Keratinocyte (primary cell): ENCODE results near the gene TMEM225B. TPM values are rescaled to one million over a fixed set of nuclear protein-coding genes. Genes with fewer than 3 reads are reported as not detected.

Experiments used
- DNase-seq: peaks from one replicate; pipeline ENCODE4 v3.0.0-alpha.2; 2011; ENCODE audit warnings: low read depth, missing footprints, low spot score
- FAIRE-seq: peaks from 2 replicates; lab custom pipeline; 2011; peaks lifted over from hg19 to GRCh38; lab: Jason Lieb, UNC
- H2AFZ ChIP-seq: 2 replicates; pipeline ENCODE4 v1.6.0; 2012; ENCODE audit warnings: low read length, control low read depth, inconsistent platforms; ENCODE audit not compliant: control insufficient read depth
- H3K27ac ChIP-seq: 2 replicates; pipeline ENCODE4 v1.5.1; 2011; ENCODE audit warnings: low read length; ENCODE audit not compliant: control insufficient read depth, insufficient read depth
- H3K27me3 ChIP-seq: 3 replicates; pipeline ENCODE4 v1.6.0; 2011; ENCODE audit warnings: low read length; ENCODE audit not compliant: control insufficient read depth, insufficient read depth; ENCODE audit errors: extremely low read depth
- H3K36me3 ChIP-seq, 2 experiments: 2 replicates in 1 of 2; 3 replicates in 1 of 2; pipeline ENCODE4 v1.5.1; 2011; ENCODE audit warnings: low read length in 2 of 2, mild to moderate bottlenecking in 1 of 2; ENCODE audit not compliant: control insufficient read depth in 2 of 2, insufficient read depth in 2 of 2; ENCODE audit errors: extremely low read depth in 1 of 2
- H3K4me1 ChIP-seq: 3 replicates; pipeline ENCODE4 v1.5.1; 2011; ENCODE audit warnings: low read length; ENCODE audit not compliant: control insufficient read depth, insufficient read depth; ENCODE audit errors: extremely low read depth
- H3K4me2 ChIP-seq: 3 replicates; pipeline ENCODE4 v1.6.0; 2011; ENCODE audit warnings: low read depth, low read length; ENCODE audit not compliant: control insufficient read depth, insufficient read depth; ENCODE audit errors: extremely low read depth
- H3K4me3 ChIP-seq, 3 experiments: fragments of 200-600 bp in 1 of 3; sonication (generic) in 1 of 3; 2 replicates in 2 of 3; 3 replicates in 1 of 3; pipeline ENCODE4 v1.5.1; 2011 to 2016; ENCODE audit warnings: low read length in 3 of 3, mild to moderate bottlenecking in 3 of 3, control low read depth in 2 of 3, inconsistent platforms in 1 of 3, low read depth in 1 of 3, mixed read lengths in 1 of 3, mixed run types in 1 of 3, moderate library complexity in 1 of 3; ENCODE audit not compliant: control insufficient read depth in 2 of 3, insufficient read depth in 2 of 3; ENCODE audit errors: extremely low read depth in 1 of 3
- H3K79me2 ChIP-seq: 2 replicates; pipeline ENCODE4 v1.6.0; 2012; ENCODE audit warnings: low read length; ENCODE audit not compliant: control insufficient read depth, insufficient read depth
- H3K9ac ChIP-seq: 3 replicates; pipeline ENCODE4 v1.6.0; 2011; ENCODE audit warnings: low read length; ENCODE audit not compliant: control insufficient read depth, insufficient read depth; ENCODE audit errors: extremely low read depth
- H3K9me1 ChIP-seq: 3 replicates; pipeline ENCODE4 v1.6.0; 2011; ENCODE audit warnings: low read length; ENCODE audit not compliant: control insufficient read depth, insufficient read depth; ENCODE audit errors: extremely low read depth
- H3K9me3 ChIP-seq: 2 replicates; pipeline ENCODE4 v1.5.1; 2012; ENCODE audit warnings: low read depth, low read length; ENCODE audit not compliant: control insufficient read depth
- H4K20me1 ChIP-seq: 3 replicates; pipeline ENCODE4 v1.6.0; 2011; ENCODE audit warnings: low read length; ENCODE audit not compliant: control insufficient read depth, insufficient read depth; ENCODE audit errors: extremely low read depth
- EZH2 ChIP-seq: IDR thresholded peaks from one replicate; pipeline ENCODE4 v1.6.1; 2012; ENCODE audit warnings: inconsistent platforms, mild to moderate bottlenecking, low read length, moderate library complexity
- dilution Hi-C: fragments of 300-500 bp; cut with MboI; formaldehyde crosslinking; loops from one replicate; pipeline ENCODE4 v1.7.0; 2020; ENCODE audit warnings: low sequenced_read_pairs; ENCODE audit not compliant: extremely low pct_ligation_motif_present
- polyA plus RNA-seq, 5 experiments: library from polyadenylated mRNA; depleted of rRNA in 3 of 5; stranded (reverse) in 3 of 5; stranded (forward) in 1 of 5; unstranded in 1 of 5; fragments of >200 nt; gene quantifications; 1 replicate in 1 of 5; 2 replicates in 3 of 5; 3 replicates in 1 of 5; pipeline versions ENCODE4 v1.2.1 to v1.2.3, GENCODE V29; 2011 to 2012; ENCODE audit warnings: missing spikeins in 2 of 5, low read depth in 1 of 5, low replicate concordance in 1 of 5
- TF ChIP-seq, protein P1 (sequence below), 3 experiments: IDR thresholded peaks in 1 of 3; conservative IDR thresholded peaks in 1 of 3; optimal IDR thresholded peaks in 1 of 3; 2 replicates in 2 of 3; 3 replicates in 1 of 3; pipeline versions ENCODE3 to v1.5.1; 2011; ENCODE audit warnings: low read length in 3 of 3, mild to moderate bottlenecking in 3 of 3, moderate library complexity in 2 of 3, control low read depth in 1 of 3, inconsistent platforms in 1 of 3; ENCODE audit not compliant: insufficient read depth in 2 of 3; ENCODE audit errors: extremely low read depth in 1 of 3

TMEM225B gene
- polyA plus RNA-seq, 1 donor (not counting 4 experiments of a cell fraction or from before 2014, with no cell fraction given): 0.18 TPM

DNA sequence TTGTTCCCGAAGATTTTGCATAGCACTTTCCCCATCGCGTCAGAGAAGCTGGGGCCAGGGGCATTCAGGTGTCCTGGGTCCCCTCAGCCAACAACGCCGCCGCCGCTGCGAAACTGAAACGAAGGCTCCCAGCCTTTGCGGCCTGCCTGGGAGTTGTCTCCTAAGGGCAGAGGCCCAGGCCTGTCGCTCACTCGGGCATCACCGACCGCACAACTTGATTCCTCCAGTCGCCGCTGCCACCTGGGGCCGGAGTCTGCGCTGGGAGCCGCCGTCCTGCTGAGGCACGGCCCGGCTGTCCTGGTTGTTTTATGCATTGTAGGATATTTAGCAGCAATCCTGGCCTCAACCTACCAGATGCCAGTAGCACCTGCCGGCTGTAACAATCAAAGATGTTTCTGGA, 40.7 kb downstream of the TMEM225B start:
- Histone ChIP-seq H3K4me3 (no peak overlapping the region), H3K4me1 (peaks cover 3% of the 10 kb centered on the region), H3K36me3 (peaks cover 2 to 3% of the 10 kb centered on the region in 2 experiments), H3K79me2 (no peaks in the 10 kb centered on the region), H2AFZ (no peak overlapping the region), H3K27ac (no peak overlapping the region), H4K20me1 (no peaks in the 10 kb centered on the region), H3K9ac (no peak overlapping the region), H3K27me3 (no peaks in the 10 kb centered on the region), H3K4me2 (no peak overlapping the region), H3K9me1 (no peaks in the 10 kb centered on the region), H3K9me3 (no peaks in the 10 kb centered on the region)
- no peak for DNase-seq
- FAIRE-seq: no peak
- dilution Hi-C loops: no loop called here
- TF ChIP-seq, protein P1, sequence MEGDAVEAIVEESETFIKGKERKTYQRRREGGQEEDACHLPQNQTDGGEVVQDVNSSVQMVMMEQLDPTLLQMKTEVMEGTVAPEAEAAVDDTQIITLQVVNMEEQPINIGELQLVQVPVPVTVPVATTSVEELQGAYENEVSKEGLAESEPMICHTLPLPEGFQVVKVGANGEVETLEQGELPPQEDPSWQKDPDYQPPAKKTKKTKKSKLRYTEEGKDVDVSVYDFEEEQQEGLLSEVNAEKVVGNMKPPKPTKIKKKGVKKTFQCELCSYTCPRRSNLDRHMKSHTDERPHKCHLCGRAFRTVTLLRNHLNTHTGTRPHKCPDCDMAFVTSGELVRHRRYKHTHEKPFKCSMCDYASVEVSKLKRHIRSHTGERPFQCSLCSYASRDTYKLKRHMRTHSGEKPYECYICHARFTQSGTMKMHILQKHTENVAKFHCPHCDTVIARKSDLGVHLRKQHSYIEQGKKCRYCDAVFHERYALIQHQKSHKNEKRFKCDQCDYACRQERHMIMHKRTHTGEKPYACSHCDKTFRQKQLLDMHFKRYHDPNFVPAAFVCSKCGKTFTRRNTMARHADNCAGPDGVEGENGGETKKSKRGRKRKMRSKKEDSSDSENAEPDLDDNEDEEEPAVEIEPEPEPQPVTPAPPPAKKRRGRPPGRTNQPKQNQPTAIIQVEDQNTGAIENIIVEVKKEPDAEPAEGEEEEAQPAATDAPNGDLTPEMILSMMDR (optimal IDR thresholded peaks at IDR 0.05 in 1 of 3, IDR thresholded peaks at IDR 0.05 in 1 of 3, conservative IDR thresholded peaks at IDR 0.05 in 1 of 3; ENCODE audit: extremely low read depth in 1 of 3, insufficient read depth in 2 of 3, low read length in 3 of 3): no peak
- no peak for TF ChIP-seq EZH2

DNA sequence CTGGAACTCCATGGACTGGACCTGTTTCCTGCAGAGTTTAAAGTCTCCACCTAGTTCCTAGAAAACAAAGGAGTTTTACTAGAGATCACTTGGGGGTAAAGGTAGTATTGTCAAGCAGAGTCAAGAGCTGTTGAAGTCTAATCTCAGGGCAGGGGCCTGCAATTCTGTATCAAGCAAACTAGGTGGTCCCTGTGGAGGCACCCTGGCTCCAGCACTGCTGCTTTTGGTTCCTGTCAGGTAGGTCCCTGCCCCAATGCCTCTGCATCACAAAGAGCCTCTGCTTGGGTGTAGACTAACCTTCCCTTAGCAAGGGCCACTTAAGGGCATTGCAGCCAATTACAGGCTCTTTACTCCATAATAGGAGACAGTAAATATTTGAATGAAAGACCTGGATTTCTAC, 41.2 kb downstream of the TMEM225B start:
- no peak for DNase-seq
- Histone ChIP-seq H3K36me3 (peaks cover 2 to 3% of the 10 kb centered on the region in 2 experiments), H3K4me2 (no peak overlapping the region), H2AFZ (no peak overlapping the region), H3K27me3 (no peaks in the 10 kb centered on the region), H3K9me1 (no peaks in the 10 kb centered on the region), H4K20me1 (no peaks in the 10 kb centered on the region), H3K79me2 (no peaks in the 10 kb centered on the region), H3K4me1 (peaks cover 3% of the 10 kb centered on the region), H3K4me3 (no peak overlapping the region), H3K9ac (no peak overlapping the region), H3K9me3 (no peaks in the 10 kb centered on the region), H3K27ac (no peak overlapping the region)
- dilution Hi-C loops: no loop called here
- TF ChIP-seq, protein P1 (optimal IDR thresholded peaks at IDR 0.05 in 1 of 3, IDR thresholded peaks at IDR 0.05 in 1 of 3, conservative IDR thresholded peaks at IDR 0.05 in 1 of 3; ENCODE audit: extremely low read depth in 1 of 3, insufficient read depth in 2 of 3, low read length in 3 of 3): no peak
- no peak for TF ChIP-seq EZH2
- FAIRE-seq: no peak
